HEK293 (cell line): Measurements from ENCODE around the gene ZNF436.

Experiments used
- CTCF ChIP-seq: fragments of 450-650 bp; formaldehyde crosslinking; IDR thresholded peaks from 2 replicates; pipeline ENCODE4 v1.5.1; 2016; ENCODE audit warnings: missing biosample characterization, missing genetic modification characterization
- SP2 ChIP-seq: fragments of 450-650 bp; formaldehyde crosslinking; IDR thresholded peaks from 2 replicates; pipeline ENCODE4 v1.5.1; 2016; ENCODE audit warnings: missing biosample characterization, missing genetic modification characterization
- SP7 ChIP-seq: fragments of 450-650 bp; formaldehyde crosslinking; IDR thresholded peaks from 2 replicates; pipeline ENCODE4 v1.5.1; 2016; ENCODE audit warnings: missing biosample characterization, missing genetic modification characterization
- TCF7L2 ChIP-seq: IDR thresholded peaks from 2 replicates; pipeline ENCODE4 v1.6.1; 2011; ENCODE audit warnings: low read depth, mild to moderate bottlenecking, inconsistent platforms, low read length, moderate library complexity, borderline replicate concordance
- ZBTB1 ChIP-seq: fragments of 450-650 bp; formaldehyde crosslinking; IDR thresholded peaks from 2 replicates; pipeline ENCODE4 v1.5.1; 2016; ENCODE audit warnings: missing biosample characterization, missing genetic modification characterization
- ZFP41 ChIP-seq: fragments of 450-650 bp; formaldehyde crosslinking; IDR thresholded peaks from 2 replicates; pipeline ENCODE4 v1.5.1; 2016; ENCODE audit warnings: missing biosample characterization, missing genetic modification characterization, borderline replicate concordance
- ZNF121 ChIP-seq: fragments of 450-650 bp; formaldehyde crosslinking; IDR thresholded peaks from 2 replicates; pipeline ENCODE4 v1.5.1; 2016; ENCODE audit warnings: missing biosample characterization, missing genetic modification characterization
- ZNF132 ChIP-seq: fragments of 450-650 bp; formaldehyde crosslinking; IDR thresholded peaks from 2 replicates; pipeline ENCODE4 v1.5.1; 2017; ENCODE audit warnings: missing biosample characterization, missing genetic modification characterization, borderline replicate concordance
- ZNF561 ChIP-seq: fragments of 450-650 bp; IDR thresholded peaks from 2 replicates; pipeline ENCODE4 v1.5.1; 2018; ENCODE audit warnings: missing biosample characterization, missing genetic modification characterization, borderline replicate concordance
- TF ChIP-seq, protein P1 (sequence below): fragments of 450-650 bp; formaldehyde crosslinking; IDR thresholded peaks from 2 replicates; pipeline ENCODE4 v1.5.1; 2016; ENCODE audit warnings: missing biosample characterization, missing genetic modification characterization, low read depth
- TF ChIP-seq, protein P2 (sequence below): fragments of 450-650 bp; formaldehyde crosslinking; IDR thresholded peaks from 2 replicates; pipeline ENCODE4 v1.5.1; 2016; ENCODE audit warnings: missing biosample characterization, missing genetic modification characterization, low read depth

- TF ChIP-seq CTCF (tag by site-specific recombination) (no peak), ZNF121 (no peak), TCF7L2 (no peak), SP2 (tag by site-specific recombination) (no peak), ZBTB1 (tag by site-specific recombination) (no peak), ZFP41 (tag by site-specific recombination) (no peak), ZNF561 (tag by site-specific recombination) (no peak), ZNF132 (tag by site-specific recombination) (no peak), SP7 (tag by site-specific recombination) (no peak)
- TF ChIP-seq, protein P1, sequence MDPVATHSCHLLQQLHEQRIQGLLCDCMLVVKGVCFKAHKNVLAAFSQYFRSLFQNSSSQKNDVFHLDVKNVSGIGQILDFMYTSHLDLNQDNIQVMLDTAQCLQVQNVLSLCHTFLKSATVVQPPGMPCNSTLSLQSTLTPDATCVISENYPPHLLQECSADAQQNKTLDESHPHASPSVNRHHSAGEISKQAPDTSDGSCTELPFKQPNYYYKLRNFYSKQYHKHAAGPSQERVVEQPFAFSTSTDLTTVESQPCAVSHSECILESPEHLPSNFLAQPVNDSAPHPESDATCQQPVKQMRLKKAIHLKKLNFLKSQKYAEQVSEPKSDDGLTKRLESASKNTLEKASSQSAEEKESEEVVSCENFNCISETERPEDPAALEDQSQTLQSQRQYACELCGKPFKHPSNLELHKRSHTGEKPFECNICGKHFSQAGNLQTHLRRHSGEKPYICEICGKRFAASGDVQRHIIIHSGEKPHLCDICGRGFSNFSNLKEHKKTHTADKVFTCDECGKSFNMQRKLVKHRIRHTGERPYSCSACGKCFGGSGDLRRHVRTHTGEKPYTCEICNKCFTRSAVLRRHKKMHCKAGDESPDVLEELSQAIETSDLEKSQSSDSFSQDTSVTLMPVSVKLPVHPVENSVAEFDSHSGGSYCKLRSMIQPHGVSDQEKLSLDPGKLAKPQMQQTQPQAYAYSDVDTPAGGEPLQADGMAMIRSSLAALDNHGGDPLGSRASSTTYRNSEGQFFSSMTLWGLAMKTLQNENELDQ, result no peak
- TF ChIP-seq, protein P2, sequence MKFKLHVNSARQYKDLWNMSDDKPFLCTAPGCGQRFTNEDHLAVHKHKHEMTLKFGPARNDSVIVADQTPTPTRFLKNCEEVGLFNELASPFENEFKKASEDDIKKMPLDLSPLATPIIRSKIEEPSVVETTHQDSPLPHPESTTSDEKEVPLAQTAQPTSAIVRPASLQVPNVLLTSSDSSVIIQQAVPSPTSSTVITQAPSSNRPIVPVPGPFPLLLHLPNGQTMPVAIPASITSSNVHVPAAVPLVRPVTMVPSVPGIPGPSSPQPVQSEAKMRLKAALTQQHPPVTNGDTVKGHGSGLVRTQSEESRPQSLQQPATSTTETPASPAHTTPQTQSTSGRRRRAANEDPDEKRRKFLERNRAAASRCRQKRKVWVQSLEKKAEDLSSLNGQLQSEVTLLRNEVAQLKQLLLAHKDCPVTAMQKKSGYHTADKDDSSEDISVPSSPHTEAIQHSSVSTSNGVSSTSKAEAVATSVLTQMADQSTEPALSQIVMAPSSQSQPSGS (tag by site-specific recombination), result no peak
Measured at GRCh38 chr1:23358310-23358875, 11.2 kb downstream of the ZNF436 start.
